Upper lobe of left lung (tissue), 4 donors: Measurements from ENCODE around the gene CCM2.

ENCODE experiments used
- CTCF ChIP-seq, 6 experiments: fragments of 450-650 bp in 4 of 6; fragments of 200-600 bp in 2 of 6; sonication (generic) in 2 of 6; IDR thresholded peaks; one replicate each; pipeline ENCODE4 v1.5.1; 2016 to 2019; ENCODE audit warnings: antibody characterized with exemption in 6 of 6
- EP300 ChIP-seq, 4 donors: sonication (generic); formaldehyde crosslinking; IDR thresholded peaks; one replicate each; pipeline ENCODE4 v1.5.1; 2017; ENCODE audit warnings: antibody characterized with exemption in 4 of 4, control low read depth in 2 of 4
- POLR2A ChIP-seq, 4 donors: fragments of 450-650 bp; IDR thresholded peaks; one replicate each; pipeline ENCODE4 v1.5.1; 2016 to 2017; ENCODE audit warnings: antibody characterized with exemption in 4 of 4, mild to moderate bottlenecking in 2 of 4
- POLR2AphosphoS5 ChIP-seq, 2 donors: sonication (generic); formaldehyde crosslinking; IDR thresholded peaks; one replicate each; pipeline ENCODE4 v1.5.1; 2017; ENCODE audit warnings: antibody characterized with exemption in 2 of 2

GRCh38 chr7:45117582-45117981 is 117.6 kb downstream of the CCM2 start:
- TF ChIP-seq CTCF (IDR thresholded peaks at IDR 0.05) (no peak), POLR2AphosphoS5 (IDR thresholded peaks at IDR 0.05) (no peak), POLR2A (IDR thresholded peaks at IDR 0.05) (no peak), EP300 (IDR thresholded peaks at IDR 0.05) (no peak)
